GM12878 (cell line): ENCODE results near the gene BRINP3. TPM values are rescaled to one million over a fixed set of nuclear protein-coding genes. Genes with fewer than 3 reads are reported as not detected.

Experiments
- ATAC-seq: fragments of 200-7000 bp; cut with Tn5 transposase; 3 replicates; pipeline ENCODE4 v1.9.1; 2020; ENCODE audit warnings: mild to moderate bottlenecking, moderate library complexity
- BruUV-seq: library from RNA; stranded (reverse); fragments of 400-500 nt; replicated peaks from 2 replicates; lab custom pipeline; 2021; lab: Mats Ljungman, UMichigan
- CTCF ChIA-PET: fragments of 300-600 bp; sonication (Branson Sonifier 250); formaldehyde crosslinking; extraction: SDS; loops from one replicate; lab custom pipeline; 2021; ENCODE audit warnings: inconsistent platforms; lab: Yijun Ruan, JAX
- POLR2A ChIA-PET: fragments of 350-600 bp; formaldehyde crosslinking; extraction: SDS; loops from one replicate; lab custom pipeline; 2021; ENCODE audit warnings: inconsistent platforms; lab: Charles Lee
- RAD21 ChIA-PET: fragments of 300-600 bp; sonication (Branson Sonifier 250); formaldehyde crosslinking; loops from one replicate; lab custom pipeline; 2023; ENCODE audit warnings: antibody characterized with exemption; ENCODE audit not compliant: unreplicated experiment; lab: Charles Lee
- SMC1A ChIA-PET: fragments of 300-600 bp; sonication (Branson Sonifier 250); formaldehyde crosslinking; loops from one replicate; lab custom pipeline; 2023; ENCODE audit not compliant: unreplicated experiment, uncharacterized antibody; lab: Charles Lee
- DNase-seq: peaks from one replicate; pipeline ENCODE4 v3.0.0-alpha.2; 2011; ENCODE audit warnings: low read depth, low spot score
- FAIRE-seq: peaks from 3 replicates; lab custom pipeline; 2011; peaks lifted over from hg19 to GRCh38; lab: Jason Lieb, UNC
- H2AFZ ChIP-seq: 2 replicates; pipeline ENCODE4 v1.6.0; 2011; ENCODE audit warnings: low read depth, low read length, control low read depth; ENCODE audit not compliant: control insufficient read depth
- H3K27ac ChIP-seq: 2 replicates; pipeline ENCODE4 v1.5.1; 2011; ENCODE audit warnings: control low read depth; ENCODE audit not compliant: control insufficient read depth, insufficient read depth
- H3K27me3 ChIP-seq, 2 experiments: replicated peaks in 1 of 2; 2 replicates each; pipeline versions ENCODE4 v1.6.0 to v1.6.1; 2011; ENCODE audit warnings: low read length in 1 of 2; ENCODE audit not compliant: control insufficient read depth in 2 of 2, insufficient read depth in 2 of 2
- H3K36me3 ChIP-seq, 2 experiments: 2 replicates each; pipeline ENCODE4 v1.5.1; 2011; ENCODE audit warnings: low read length in 1 of 2; ENCODE audit not compliant: control insufficient read depth in 2 of 2, insufficient read depth in 2 of 2
- H3K4me1 ChIP-seq: 2 replicates; pipeline ENCODE4 v1.6.1; 2011; ENCODE audit warnings: mild to moderate bottlenecking, low read length, moderate library complexity, mixed read lengths; ENCODE audit not compliant: control insufficient read depth, insufficient read depth
- H3K4me2 ChIP-seq: 2 replicates; pipeline ENCODE4 v1.6.0; 2011; ENCODE audit warnings: control low read depth; ENCODE audit not compliant: control insufficient read depth, insufficient read depth
- H3K4me3 ChIP-seq: fragments of 200-600 bp; sonication (generic); 2 replicates; pipeline ENCODE4 v1.5.1; 2016
- H3K79me2 ChIP-seq: 2 replicates; pipeline ENCODE4 v1.6.0; 2011; ENCODE audit warnings: low read length; ENCODE audit not compliant: control insufficient read depth, insufficient read depth
- H3K9ac ChIP-seq: 2 replicates; pipeline ENCODE4 v1.8.0; 2011; ENCODE audit warnings: low read length, control low read depth, mixed read lengths; ENCODE audit not compliant: control insufficient read depth, insufficient read depth
- H3K9me3 ChIP-seq: replicated peaks from 3 replicates; pipeline ENCODE4 v1.5.1; 2011; ENCODE audit warnings: mild to moderate bottlenecking, low read length; ENCODE audit not compliant: control insufficient read depth, insufficient read depth
- H4K20me1 ChIP-seq: 2 replicates; pipeline ENCODE4 v1.6.0; 2011; ENCODE audit not compliant: control insufficient read depth, insufficient read depth
- CHD4 ChIP-seq: fragments of 200-600 bp; sonication (generic); IDR thresholded peaks from 2 replicates; pipeline ENCODE4 v1.6.1; 2016; ENCODE audit warnings: mild to moderate bottlenecking
- IKZF1 ChIP-seq: fragments of 450-650 bp; conservative IDR thresholded peaks from 2 replicates; pipeline ENCODE4 v1.6.1; 2017; ENCODE audit warnings: antibody characterized with exemption, mild to moderate bottlenecking
- MEF2A ChIP-seq: IDR thresholded peaks from 2 replicates; pipeline ENCODE4 v1.6.1; 2011; ENCODE audit warnings: low read depth, mild to moderate bottlenecking, low read length, moderate library complexity; ENCODE audit not compliant: insufficient read depth
- MEF2B ChIP-seq: fragments of 450-650 bp; IDR thresholded peaks from 2 replicates; pipeline ENCODE4 v1.6.1; 2018; ENCODE audit warnings: mild to moderate bottlenecking, moderate library complexity; ENCODE audit not compliant: partially characterized antibody, poor library complexity, severe bottlenecking
- SIN3A ChIP-seq: IDR thresholded peaks from 2 replicates; pipeline ENCODE4 v1.6.1; 2012; ENCODE audit warnings: low read depth, low read length, improper control_type of control experiment
- SPI1 ChIP-seq: IDR thresholded peaks from 2 replicates; pipeline ENCODE4 v1.6.1; 2011; ENCODE audit warnings: low read depth, mild to moderate bottlenecking, low read length, moderate library complexity, borderline replicate concordance; ENCODE audit not compliant: insufficient read depth
- SREBF1 ChIP-seq: IDR thresholded peaks from 2 replicates; pipeline ENCODE4 v1.6.1; 2012; ENCODE audit warnings: mild to moderate bottlenecking, low read length
- SRF ChIP-seq, 2 experiments: IDR thresholded peaks; 2 replicates each; pipeline ENCODE4 v1.6.1; 2011; ENCODE audit warnings: low read depth in 2 of 2, low read length in 2 of 2, mild to moderate bottlenecking in 1 of 2, moderate library complexity in 1 of 2
- TCF12 ChIP-seq: IDR thresholded peaks from 2 replicates; pipeline ENCODE4 v1.6.1; 2011; ENCODE audit warnings: low read depth, mild to moderate bottlenecking, low read length
- TCF7 ChIP-seq: IDR thresholded peaks from 2 replicates; pipeline ENCODE4 v1.6.1; 2014; ENCODE audit warnings: antibody characterized with exemption, borderline replicate concordance
- WGBS: methylation state at CpG from one replicate; pipeline ENCODE4 v1.1.6; 2016; ENCODE audit warnings: low lambda C conversion rate; ENCODE audit not compliant: insufficient replicate concordance, insufficient coverage; ENCODE audit errors: missing lambda C conversion rate; 5-methylcytosine and 5-hydroxymethylcytosine counted together
- in situ Hi-C: fragments of 300-500 bp; cut with MboI; formaldehyde crosslinking; loops from 9 replicates; pipeline ENCODE4 v1.14.3; 2018; ENCODE audit warnings: mixed read lengths
- intact Hi-C: fragments of 100-400 bp; cut with micrococcal nuclease; formaldehyde crosslinking; loops from one replicate; pipeline ENCODE4 v1.14.2; 2022; ENCODE audit not compliant: unreplicated experiment
- polyA plus RNA-seq, 11 experiments: library from polyadenylated mRNA; depleted of rRNA in 4 of 11; unstranded in 6 of 11; stranded (reverse) in 5 of 11; fragments of >200 nt; fragmentation: Nextera tagmentation in 4 of 11; fragmentation: Illumina TruSeq in 1 of 11; extraction: Ambion mirVana in 4 of 11; extraction: Trizol in 1 of 11; gene quantifications; 1 replicate in 1 of 11; 2 replicates in 10 of 11; pipeline versions ENCODE4 v1.2.1 to v1.2.3, GENCODE V29; 2011 to 2016; ENCODE audit warnings: inconsistent platforms in 2 of 11, missing spikeins in 2 of 11, low read depth in 1 of 11
- total RNA-seq, 4 experiments: library from RNA; depleted of rRNA in 3 of 4; stranded (reverse); fragments of >200 nt in 3 of 4; fragmentation: Illumina TruSeq in 1 of 4; extraction: Trizol in 1 of 4; gene quantifications; 2 replicates each; pipeline versions ENCODE4 v1.2.1 to v1.2.3, GENCODE V29; 2013 to 2021
- TF ChIP-seq, protein P1 (sequence below): IDR thresholded peaks from 2 replicates; pipeline ENCODE4 v1.6.1; 2012; ENCODE audit warnings: low read length, inconsistent platforms
- TF ChIP-seq, protein P2 (sequence below): fragments of 450-650 bp; IDR thresholded peaks from 2 replicates; pipeline ENCODE4 v1.6.1; 2016; ENCODE audit warnings: mild to moderate bottlenecking

BRINP3 gene
- total and polyA plus RNA-seq, 10 of the 15 experiments (the other 5 are each of a cell fraction or from before 2014, with no cell fraction given), result under 0.01 TPM; not detected in 9

DNA sequence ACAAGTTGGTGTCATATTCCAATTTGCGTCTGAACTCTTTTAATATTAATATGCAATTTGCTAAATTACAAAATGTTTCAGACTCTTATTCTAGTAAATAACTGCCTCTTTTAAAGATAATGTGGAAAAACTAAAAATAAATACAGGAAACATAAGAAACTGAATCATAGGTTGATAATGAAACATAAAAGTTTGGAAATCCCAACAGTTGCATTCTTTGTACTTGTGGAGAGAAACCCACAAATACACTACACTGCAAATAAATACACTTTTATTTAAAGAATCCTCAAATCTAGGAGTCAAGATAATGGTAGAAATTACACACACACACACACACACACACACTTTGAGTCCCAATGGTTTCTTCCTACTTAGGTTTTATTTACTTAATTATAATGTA, 5.2 kb downstream of the BRINP3 start:
- ATAC-seq (no peak), FAIRE-seq (no peak), DNase-seq (no peak)
- Histone ChIP-seq H3K4me3 (no peak overlapping the region), H3K9me3 (no peaks in the 10 kb centered on the region), H3K9ac (no peak overlapping the region), H3K36me3 (no peaks in the 10 kb centered on the region), H4K20me1 (no peaks in the 10 kb centered on the region), H3K27me3 (peaks cover 2 to 8% of the 10 kb centered on the region in 2 experiments; a peak in 3 of 4 replicates), H3K27ac (no peak overlapping the region), H3K4me2 (no peak overlapping the region), H3K79me2 (no peaks in the 10 kb centered on the region), H2AFZ (no peak overlapping the region), H3K4me1 (no peaks in the 10 kb centered on the region)
- ChIA-PET RAD21 (no interaction called here), CTCF (no interaction called here), SMC1A (no interaction called here), POLR2A (no interaction called here)
- BruUV-seq, result no TSS peak
- intact Hi-C loops (no loop called here), in situ Hi-C loops (no loop called here)
- 57% methylated on average over 1 of the region's 1 CpG for WGBS
- TF ChIP-seq, protein P1, sequence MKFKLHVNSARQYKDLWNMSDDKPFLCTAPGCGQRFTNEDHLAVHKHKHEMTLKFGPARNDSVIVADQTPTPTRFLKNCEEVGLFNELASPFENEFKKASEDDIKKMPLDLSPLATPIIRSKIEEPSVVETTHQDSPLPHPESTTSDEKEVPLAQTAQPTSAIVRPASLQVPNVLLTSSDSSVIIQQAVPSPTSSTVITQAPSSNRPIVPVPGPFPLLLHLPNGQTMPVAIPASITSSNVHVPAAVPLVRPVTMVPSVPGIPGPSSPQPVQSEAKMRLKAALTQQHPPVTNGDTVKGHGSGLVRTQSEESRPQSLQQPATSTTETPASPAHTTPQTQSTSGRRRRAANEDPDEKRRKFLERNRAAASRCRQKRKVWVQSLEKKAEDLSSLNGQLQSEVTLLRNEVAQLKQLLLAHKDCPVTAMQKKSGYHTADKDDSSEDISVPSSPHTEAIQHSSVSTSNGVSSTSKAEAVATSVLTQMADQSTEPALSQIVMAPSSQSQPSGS, result no peak
- no peak for TF ChIP-seq SPI1

DNA sequence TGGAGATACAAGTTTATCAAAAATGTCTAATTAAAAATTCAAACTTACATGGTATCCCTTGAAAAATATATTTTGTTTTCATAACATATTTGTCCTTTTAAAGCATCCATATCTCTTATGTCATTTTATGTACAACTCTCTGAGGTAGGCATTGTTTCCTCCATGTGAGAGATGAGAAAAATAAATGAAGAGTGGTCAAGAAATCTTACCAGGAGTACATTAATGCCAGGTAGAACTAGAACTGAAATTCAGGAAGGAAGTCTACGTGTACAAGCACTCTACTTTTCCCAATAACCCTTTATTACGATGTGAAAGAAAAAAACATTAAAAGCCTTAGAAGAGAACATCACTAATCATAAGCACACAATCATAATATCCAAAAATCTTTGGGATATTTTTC, 5.6 kb downstream of the BRINP3 start:
- H3K4me1 ChIP-seq, result no peaks in the 10 kb centered on the region
- H3K9ac ChIP-seq, result no peak overlapping the region
- no peaks in the 10 kb centered on the region for H3K9me3 ChIP-seq
- ChIA-PET POLR2A (no interaction called here), CTCF (no interaction called here), SMC1A (no interaction called here), RAD21 (no interaction called here)
- H3K27ac ChIP-seq, result no peak overlapping the region
- H2AFZ ChIP-seq, result no peak overlapping the region
- H3K36me3 ChIP-seq, result no peaks in the 10 kb centered on the region
- H4K20me1 ChIP-seq, result no peaks in the 10 kb centered on the region
- intact Hi-C loops (no loop called here), in situ Hi-C loops (no loop called here)
- no peak overlapping the region for H3K4me2 ChIP-seq
- H3K27me3 ChIP-seq, result peaks cover 2 to 8% of the 10 kb centered on the region in 2 experiments; a peak in 3 of 4 replicates
- 26% methylated on average over 2 of the region's 2 CpGs for WGBS
- no peak overlapping the region for H3K4me3 ChIP-seq
- ATAC-seq, result no peak
- no peaks in the 10 kb centered on the region for H3K79me2 ChIP-seq
- FAIRE-seq, result no peak
- no TSS peak for BruUV-seq
- DNase-seq, result no peak
- TF ChIP-seq IKZF1, result no peak
- TF ChIP-seq, protein P2, sequence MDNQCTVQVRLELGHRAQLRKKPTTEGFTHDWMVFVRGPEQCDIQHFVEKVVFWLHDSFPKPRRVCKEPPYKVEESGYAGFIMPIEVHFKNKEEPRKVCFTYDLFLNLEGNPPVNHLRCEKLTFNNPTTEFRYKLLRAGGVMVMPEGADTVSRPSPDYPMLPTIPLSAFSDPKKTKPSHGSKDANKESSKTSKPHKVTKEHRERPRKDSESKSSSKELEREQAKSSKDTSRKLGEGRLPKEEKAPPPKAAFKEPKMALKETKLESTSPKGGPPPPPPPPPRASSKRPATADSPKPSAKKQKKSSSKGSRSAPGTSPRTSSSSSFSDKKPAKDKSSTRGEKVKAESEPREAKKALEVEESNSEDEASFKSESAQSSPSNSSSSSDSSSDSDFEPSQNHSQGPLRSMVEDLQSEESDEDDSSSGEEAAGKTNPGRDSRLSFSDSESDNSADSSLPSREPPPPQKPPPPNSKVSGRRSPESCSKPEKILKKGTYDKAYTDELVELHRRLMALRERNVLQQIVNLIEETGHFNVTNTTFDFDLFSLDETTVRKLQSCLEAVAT, result no peak
- no peak for TF ChIP-seq TCF12
- TF ChIP-seq MEF2B, result no peak
- no peak for TF ChIP-seq SRF (IDR thresholded peaks at IDR 0.05; ENCODE audit: low read depth in 2 of 2, low read length in 2 of 2)
- TF ChIP-seq TCF7, result no peak
- TF ChIP-seq SIN3A, result no peak
- TF ChIP-seq MEF2A, result no peak
- no peak for TF ChIP-seq SREBF1
- TF ChIP-seq SPI1, result no peak
- no peak for TF ChIP-seq CHD4
